Measurements from ENCODE around the gene FLOT2. TPM values are rescaled to one million over a fixed set of nuclear protein-coding genes. Genes with fewer than 3 reads are reported as not detected.

FLOT2 gene
- total RNA-seq: 100 to 1,000 TPM in 1 of 2 donors, 10 to 100 TPM in 1; 99.1 to 108 TPM
- 10 to 100 TPM; 51.8 to 58.3 TPM for polyA plus RNA-seq
- long read RNA-seq, donor 1, transcript FLOT2-210 (11 exons, 2,585 nt): minor isoform, 40 of 359 reads
- long read RNA-seq, donor 1, transcript FLOT2-202 (11 exons, 2,618 nt): major isoform, 238 of 359 reads
- long read RNA-seq, donor 1, partial matches to known transcripts: 31 of 359 reads
- long read RNA-seq, donor 1, other reads (novel, unspliced or antisense): 48 of 359 reads
- long read RNA-seq, donor 2, transcript FLOT2-210 (11 exons, 2,585 nt): minor isoform, 8 of 96 reads
- long read RNA-seq, donor 2, transcript FLOT2-202 (11 exons, 2,618 nt): major isoform, 51 of 96 reads
- long read RNA-seq, donor 2, partial matches to known transcripts: 12 of 96 reads
- long read RNA-seq, donor 2, other reads (novel, unspliced or antisense): 24 of 96 reads

- intact Hi-C loops (cut with DNase I): loop anchor here in 1 of 2 donors (5.0 kb wide), 1 partner anchor 55 kb away; the partner anchor contains the start of gene PHF12
- H3K36me3 ChIP-seq (ENCODE audit: control insufficient read depth in 1 of 2, insufficient read depth in 2 of 2, low read length in 1 of 2): no peaks in the 10 kb centered on the region
- H3K27ac ChIP-seq (ENCODE audit: low read depth in 1 of 2, low read length in 2 of 2): peak within 1 kb of the TSS; percentile 36 to 90
- ATAC-seq (ENCODE audit: low FRiP score) (peak; percentile 80), DNase-seq (peak; percentile 81 to 89)
- 0% methylated on average over 44 to 73 of the region's 73 CpGs for WGBS, 2 donors
- H3K4me1 ChIP-seq (ENCODE audit: control insufficient read depth in 1 of 2, insufficient read depth in 2 of 2, low read length in 2 of 2): peaks cover 0 to 5% of the 10 kb centered on the region in 2 donors
- peak within 1 kb of the TSS; percentile 80 to 96 for H3K4me3 ChIP-seq (ENCODE audit: low read length in 2 of 2)
- H3K27me3 ChIP-seq (ENCODE audit: control insufficient read depth in 1 of 2, insufficient read depth in 2 of 2, low read length in 1 of 2): no peaks in the 10 kb centered on the region
- no peaks in the 10 kb centered on the region for H3K9me3 ChIP-seq (ENCODE audit: control insufficient read depth, low read length)
These were observed at the start of gene FLOT2 for GRCh38 chr17:28896884-28897768. FLOT2 (minus strand) TSS chr17:28897733; CDS start chr17:28897574, 159 bp downstream.

GRCh38 chr17:28946239-28946638 lies 48.7 kb upstream of the FLOT2 start:
- intact Hi-C loops (cut with DNase I): loop anchor here (5.0 kb wide), 3 partner anchors 34 to 134 kb away; partner anchors contain the start of gene DHRS13 (in 1 of the 2)
- H3K4me3 ChIP-seq (ENCODE audit: low read length in 2 of 2): no peak overlapping the region
- no peaks in the 10 kb centered on the region for H3K27me3 ChIP-seq (ENCODE audit: control insufficient read depth in 1 of 2, insufficient read depth in 2 of 2, low read length in 1 of 2)
- H3K36me3 ChIP-seq (ENCODE audit: control insufficient read depth in 1 of 2, insufficient read depth in 2 of 2, low read length in 1 of 2): no peaks in the 10 kb centered on the region
- no peak overlapping the region for H3K27ac ChIP-seq (ENCODE audit: low read depth in 1 of 2, low read length in 2 of 2)
- no peaks in the 10 kb centered on the region for H3K9me3 ChIP-seq (ENCODE audit: control insufficient read depth, low read length)
- 29% methylated on average over 4 of the region's 4 CpGs for WGBS, 2 donors
- DNase-seq: no peak
- no peak for ATAC-seq (ENCODE audit: low FRiP score)
- peaks cover 2 to 4% of the 10 kb centered on the region in 2 donors for H3K4me1 ChIP-seq (ENCODE audit: control insufficient read depth in 1 of 2, insufficient read depth in 2 of 2, low read length in 2 of 2)

- Histone ChIP-seq H3K9me3 (ENCODE audit: control insufficient read depth, low read length) (no peaks in the 10 kb centered on the region), H3K27ac (ENCODE audit: low read depth in 1 of 2, low read length in 2 of 2) (peak overlapping the region in 1 of 2 donors; percentile 27), H3K4me1 (ENCODE audit: control insufficient read depth in 1 of 2, insufficient read depth in 2 of 2, low read length in 2 of 2) (peaks cover 2 to 4% of the 10 kb centered on the region in 2 donors), H3K27me3 (ENCODE audit: control insufficient read depth in 1 of 2, insufficient read depth in 2 of 2, low read length in 1 of 2) (no peaks in the 10 kb centered on the region), H3K4me3 (ENCODE audit: low read length in 2 of 2) (no peak overlapping the region), H3K36me3 (ENCODE audit: control insufficient read depth in 1 of 2, insufficient read depth in 2 of 2, low read length in 1 of 2) (no peaks in the 10 kb centered on the region)
- WGBS, 2 donors: 6 to 12% methylated on average over 8 of the region's 8 CpGs
- DNase-seq (no peak), ATAC-seq (ENCODE audit: low FRiP score) (no peak)
- intact Hi-C loops (cut with DNase I): loop anchor here (5.0 kb wide), 3 partner anchors 33 to 133 kb away; partner anchors contain the start of gene DHRS13 (in 1 of the 2)
These were observed 47.6 kb upstream of the FLOT2 start for GRCh38 chr17:28944862-28945741.

GRCh38 chr17:28944343-28944742 lies 46.8 kb upstream of the FLOT2 start:
- WGBS, 2 donors: 75 to 81% methylated on average over 4 of the region's 4 CpGs
- Histone ChIP-seq H3K27ac (ENCODE audit: low read depth in 1 of 2, low read length in 2 of 2) (no peak overlapping the region), H3K36me3 (ENCODE audit: control insufficient read depth in 1 of 2, insufficient read depth in 2 of 2, low read length in 1 of 2) (no peaks in the 10 kb centered on the region), H3K27me3 (ENCODE audit: control insufficient read depth in 1 of 2, insufficient read depth in 2 of 2, low read length in 1 of 2) (no peaks in the 10 kb centered on the region), H3K4me1 (ENCODE audit: control insufficient read depth in 1 of 2, insufficient read depth in 2 of 2, low read length in 2 of 2) (peaks cover 4% of the 10 kb centered on the region in 2 donors), H3K4me3 (ENCODE audit: low read length in 2 of 2) (no peak overlapping the region), H3K9me3 (ENCODE audit: control insufficient read depth, low read length) (no peaks in the 10 kb centered on the region)
- DNase-seq (no peak), ATAC-seq (ENCODE audit: low FRiP score) (no peak)
- intact Hi-C loops (cut with DNase I): no loop called here

GRCh38 chr17:28942925-28943324 lies 45.4 kb upstream of the FLOT2 start:
- intact Hi-C loops (cut with DNase I): no loop called here
- Histone ChIP-seq H3K4me3 (ENCODE audit: low read length in 2 of 2) (no peak overlapping the region), H3K4me1 (ENCODE audit: control insufficient read depth in 1 of 2, insufficient read depth in 2 of 2, low read length in 2 of 2) (peaks cover 4 to 8% of the 10 kb centered on the region in 2 donors), H3K36me3 (ENCODE audit: control insufficient read depth in 1 of 2, insufficient read depth in 2 of 2, low read length in 1 of 2) (no peaks in the 10 kb centered on the region), H3K27ac (ENCODE audit: low read depth in 1 of 2, low read length in 2 of 2) (no peak overlapping the region), H3K27me3 (ENCODE audit: control insufficient read depth in 1 of 2, insufficient read depth in 2 of 2, low read length in 1 of 2) (no peaks in the 10 kb centered on the region), H3K9me3 (ENCODE audit: control insufficient read depth, low read length) (no peaks in the 10 kb centered on the region)
- 82 to 89% methylated on average over 2 of the region's 2 CpGs for WGBS, 2 donors
- ATAC-seq (ENCODE audit: low FRiP score) (no peak), DNase-seq (no peak)

- intact Hi-C loops (cut with DNase I): no loop called here
- WGBS, 2 donors: 93 to 96% methylated on average over 1 of the region's 1 CpG
- no peak for DNase-seq
- Histone ChIP-seq H3K9me3 (ENCODE audit: control insufficient read depth, low read length) (no peaks in the 10 kb centered on the region), H3K4me1 (ENCODE audit: control insufficient read depth in 1 of 2, insufficient read depth in 2 of 2, low read length in 2 of 2) (peaks cover 8% of the 10 kb centered on the region in 2 donors), H3K4me3 (ENCODE audit: low read length in 2 of 2) (no peak overlapping the region), H3K27ac (ENCODE audit: low read depth in 1 of 2, low read length in 2 of 2) (no peak overlapping the region), H3K36me3 (ENCODE audit: control insufficient read depth in 1 of 2, insufficient read depth in 2 of 2, low read length in 1 of 2) (no peaks in the 10 kb centered on the region), H3K27me3 (ENCODE audit: control insufficient read depth in 1 of 2, insufficient read depth in 2 of 2, low read length in 1 of 2) (no peaks in the 10 kb centered on the region)
- no peak for ATAC-seq (ENCODE audit: low FRiP score)
These were observed 43.7 kb upstream of the FLOT2 start for GRCh38 chr17:28941251-28941650.

GRCh38 chr17:28940675-28941074 lies 43.1 kb upstream of the FLOT2 start:
- ATAC-seq (ENCODE audit: low FRiP score) (no peak), DNase-seq (no peak)
- WGBS, 2 donors: 29% methylated on average over 3 of the region's 3 CpGs
- Histone ChIP-seq H3K4me1 (ENCODE audit: control insufficient read depth in 1 of 2, insufficient read depth in 2 of 2, low read length in 2 of 2) (peaks cover 8% of the 10 kb centered on the region in 2 donors), H3K36me3 (ENCODE audit: control insufficient read depth in 1 of 2, insufficient read depth in 2 of 2, low read length in 1 of 2) (no peaks in the 10 kb centered on the region), H3K4me3 (ENCODE audit: low read length in 2 of 2) (no peak overlapping the region), H3K9me3 (ENCODE audit: control insufficient read depth, low read length) (no peaks in the 10 kb centered on the region), H3K27ac (ENCODE audit: low read depth in 1 of 2, low read length in 2 of 2) (no peak overlapping the region), H3K27me3 (ENCODE audit: control insufficient read depth in 1 of 2, insufficient read depth in 2 of 2, low read length in 1 of 2) (no peaks in the 10 kb centered on the region)
- intact Hi-C loops (cut with DNase I): no loop called here

- no peaks in the 10 kb centered on the region for H3K9me3 ChIP-seq (ENCODE audit: control insufficient read depth, low read length)
- WGBS, 2 donors: 50 to 64% methylated on average over 3 of the region's 3 CpGs
- H3K27ac ChIP-seq (ENCODE audit: low read depth in 1 of 2, low read length in 2 of 2): no peak overlapping the region
- H3K27me3 ChIP-seq (ENCODE audit: control insufficient read depth in 1 of 2, insufficient read depth in 2 of 2, low read length in 1 of 2): no peaks in the 10 kb centered on the region
- H3K36me3 ChIP-seq (ENCODE audit: control insufficient read depth in 1 of 2, insufficient read depth in 2 of 2, low read length in 1 of 2): no peaks in the 10 kb centered on the region
- H3K4me3 ChIP-seq (ENCODE audit: low read length in 2 of 2): no peak overlapping the region
- ATAC-seq (ENCODE audit: low FRiP score) (no peak), DNase-seq (no peak)
- peaks cover 6 to 8% of the 10 kb centered on the region in 2 donors for H3K4me1 ChIP-seq (ENCODE audit: control insufficient read depth in 1 of 2, insufficient read depth in 2 of 2, low read length in 2 of 2)
- intact Hi-C loops (cut with DNase I): no loop called here
These were observed 42.6 kb upstream of the FLOT2 start for GRCh38 chr17:28940142-28940541.
